ENCODE data around the gene TRAF5.

Gene TRAF5

DNA sequence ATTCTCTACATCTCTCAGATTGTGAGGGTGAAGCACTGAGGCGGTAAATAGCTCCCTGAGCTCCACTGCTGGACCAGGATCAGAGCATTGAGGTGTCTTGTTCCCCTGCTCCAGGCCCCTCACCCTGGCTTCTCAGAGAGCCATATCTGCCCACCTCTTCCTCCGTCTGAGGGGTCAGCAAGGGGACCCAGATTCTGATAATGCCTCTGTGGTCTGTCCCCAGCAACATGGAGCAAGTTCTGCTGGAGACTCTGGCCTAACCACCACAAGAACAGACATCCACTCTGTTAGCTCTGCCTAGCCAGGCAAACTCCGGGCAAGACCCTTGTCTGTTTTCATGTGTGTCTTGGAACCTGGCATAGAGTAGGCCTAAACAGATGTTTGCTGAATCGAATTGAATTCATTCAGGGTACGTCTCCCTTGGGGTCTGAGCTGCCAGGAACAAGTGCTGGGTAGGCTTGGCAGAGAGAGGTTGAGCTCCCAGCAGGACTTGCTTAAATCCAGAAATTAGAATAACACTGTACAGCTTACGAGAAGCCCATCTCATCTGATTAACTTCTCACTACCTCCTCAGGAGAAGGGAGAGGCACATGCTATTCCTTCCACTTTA lies 2.3 kb downstream of the TRAF5 start:
- no peak for DNase-seq

DNA sequence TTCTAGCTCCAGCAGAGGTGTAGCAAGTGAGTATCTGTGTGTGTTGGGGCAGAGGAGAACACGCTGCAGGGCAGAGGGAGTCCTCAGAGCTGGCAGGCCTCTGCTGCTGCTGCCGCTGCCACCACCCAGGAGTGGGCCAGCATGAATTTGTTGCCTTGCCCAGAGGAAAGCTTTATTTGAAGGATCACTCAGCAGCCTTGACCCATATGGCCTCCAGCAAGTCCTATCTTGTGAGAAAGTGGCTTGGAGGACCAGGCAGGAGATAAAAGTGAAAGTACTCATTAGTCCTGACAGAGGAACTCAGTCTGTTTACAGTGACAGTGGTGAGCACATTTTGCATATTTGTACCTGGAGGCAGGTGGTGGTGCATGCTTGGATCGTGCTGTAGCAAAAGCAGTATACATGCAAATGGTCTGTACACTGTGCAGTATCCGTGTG lies 3.1 kb downstream of the TRAF5 start:
- no peak for DNase-seq

GRCh38 chr1:211330282-211330936 lies 3.8 kb downstream of the TRAF5 start:
- DNase-seq: no peak

DNA sequence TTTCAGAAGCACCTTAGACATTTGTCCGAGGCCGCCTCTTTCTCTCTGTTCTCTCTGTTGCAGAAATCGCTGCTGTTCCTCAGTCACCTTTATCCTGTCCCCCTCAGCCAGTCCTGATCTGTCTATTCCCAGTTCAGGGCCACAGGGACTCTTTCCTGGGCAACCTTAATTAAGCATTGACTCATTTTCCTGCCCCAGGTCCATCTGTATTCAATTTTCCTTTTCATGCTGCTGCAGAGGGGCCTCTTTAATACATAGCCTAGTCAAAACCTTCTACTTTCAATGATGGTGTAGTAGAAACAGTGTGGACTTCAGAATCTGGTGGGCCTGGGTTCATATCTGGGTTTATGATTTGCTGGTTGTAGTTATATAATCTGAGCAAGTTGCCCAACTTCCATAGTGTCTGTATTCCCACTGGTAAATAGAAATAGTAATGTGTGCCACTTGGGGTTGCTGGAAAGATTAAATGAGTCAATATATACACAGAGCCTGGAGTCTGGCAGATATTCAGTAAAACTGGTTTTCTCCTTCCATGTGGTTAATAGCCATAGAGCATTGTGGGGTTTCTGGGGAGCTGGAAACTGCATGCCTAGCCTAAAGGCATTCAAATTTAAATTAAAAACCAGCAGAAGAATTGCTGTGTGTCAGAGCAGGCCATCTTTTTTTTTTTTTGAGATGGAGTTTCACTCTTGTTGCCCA lies 4.5 kb downstream of the TRAF5 start:
- DNase-seq: peak; percentile 55

DNA sequence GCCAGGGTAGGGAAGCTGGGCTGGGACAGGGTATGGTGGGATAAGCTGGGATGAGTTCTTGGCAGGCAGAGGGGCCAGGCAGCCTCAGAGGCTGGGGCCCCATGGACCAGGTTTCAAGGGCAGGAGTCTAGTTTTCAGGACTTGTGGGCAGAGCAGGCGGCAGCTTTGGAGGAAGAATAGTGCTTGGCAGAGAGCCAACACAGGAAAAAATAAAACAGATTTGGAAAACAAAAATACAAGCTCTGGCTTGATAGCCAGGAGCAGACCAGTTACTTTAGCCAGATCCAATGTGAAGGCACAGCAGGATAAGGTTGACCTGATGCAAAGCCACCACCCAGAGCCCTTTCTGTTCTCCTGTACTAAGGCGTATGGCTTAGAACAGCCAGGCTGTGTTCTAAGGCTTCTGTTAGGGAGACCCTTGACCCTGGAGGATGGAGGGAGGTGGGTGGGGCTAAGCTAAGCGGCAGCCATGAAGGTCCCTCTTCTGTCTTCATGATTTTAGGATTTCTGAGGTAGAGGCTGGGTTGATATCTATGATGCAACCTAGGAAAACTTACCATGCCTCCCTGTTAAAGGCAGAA lies 5.5 kb downstream of the TRAF5 start:
- DNase-seq: no peak

DNA sequence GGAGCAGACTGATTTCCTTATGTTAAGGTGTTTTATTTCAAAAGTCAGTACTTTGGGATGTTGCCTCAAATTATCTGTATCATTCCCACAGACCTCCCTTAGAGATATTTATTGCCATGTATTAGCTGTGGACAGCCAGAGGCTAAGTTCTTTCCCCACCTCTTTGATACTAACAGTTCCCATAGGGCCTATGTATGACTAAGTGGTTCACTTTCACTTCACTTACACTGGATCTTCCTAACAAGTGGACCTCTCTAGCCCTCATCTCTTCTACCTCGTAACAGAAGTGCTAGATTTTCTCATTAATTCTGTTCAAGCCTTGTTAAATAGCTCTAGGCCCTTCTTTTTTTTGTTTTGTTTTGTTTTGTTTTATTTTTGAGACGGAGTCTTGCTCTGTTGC lies 6.2 kb downstream of the TRAF5 start:
- DNase-seq: peak; percentile 21

DNA sequence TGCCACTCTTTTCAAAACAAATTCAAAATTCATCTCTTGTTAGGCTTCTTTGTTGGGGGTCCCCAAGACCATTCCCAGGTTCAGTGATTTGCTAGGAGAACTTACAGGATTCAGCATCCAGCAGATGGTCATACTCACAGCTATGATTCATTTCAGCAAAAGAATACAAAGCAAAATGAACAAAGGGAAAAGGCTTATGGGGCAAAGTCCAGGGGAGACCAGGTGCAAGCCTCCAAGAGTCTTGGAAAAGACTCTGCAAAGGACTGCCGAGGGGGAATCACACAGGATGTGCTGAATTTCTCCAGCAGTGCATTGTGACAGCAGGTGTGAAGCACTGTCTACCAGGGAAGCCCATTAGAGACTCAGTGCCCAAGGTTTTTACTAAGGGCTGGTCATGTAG lies 7.3 kb downstream of the TRAF5 start:
- DNase-seq: no peak

GRCh38 chr1:211334986-211335385 lies 8.4 kb downstream of the TRAF5 start:
- DNase-seq: no peak

DNA sequence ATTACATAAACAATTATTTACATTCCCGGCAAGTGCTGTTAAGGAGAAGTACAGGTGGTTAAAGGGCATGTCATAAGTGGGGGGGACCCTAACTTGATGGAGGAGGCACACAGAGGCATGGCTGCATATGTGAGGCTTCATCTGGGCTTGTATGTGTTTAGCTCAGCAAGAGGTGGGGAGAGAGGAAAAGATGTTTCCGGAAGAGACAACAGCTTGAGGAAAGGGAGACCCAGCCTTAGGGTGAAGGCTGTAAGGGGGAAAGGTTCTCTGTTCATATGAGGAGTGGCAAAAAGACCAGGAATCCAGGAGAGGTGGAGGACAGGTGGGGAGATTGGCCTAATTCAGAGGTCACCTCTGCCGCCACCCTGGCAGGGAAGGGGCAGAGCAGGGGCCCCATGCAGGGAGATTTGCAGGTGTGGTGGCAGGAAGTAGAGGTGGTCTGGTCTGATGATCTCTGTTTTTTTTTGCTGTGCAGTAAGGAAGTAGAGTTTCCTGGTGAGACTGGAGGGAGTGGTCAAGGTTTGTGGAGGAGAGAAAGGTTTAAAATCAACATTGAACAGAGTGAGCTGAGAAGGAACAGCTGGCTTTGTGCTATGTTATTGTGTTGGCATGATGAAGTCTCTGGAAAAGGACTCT lies 9.0 kb downstream of the TRAF5 start:
- no peak for DNase-seq

DNA sequence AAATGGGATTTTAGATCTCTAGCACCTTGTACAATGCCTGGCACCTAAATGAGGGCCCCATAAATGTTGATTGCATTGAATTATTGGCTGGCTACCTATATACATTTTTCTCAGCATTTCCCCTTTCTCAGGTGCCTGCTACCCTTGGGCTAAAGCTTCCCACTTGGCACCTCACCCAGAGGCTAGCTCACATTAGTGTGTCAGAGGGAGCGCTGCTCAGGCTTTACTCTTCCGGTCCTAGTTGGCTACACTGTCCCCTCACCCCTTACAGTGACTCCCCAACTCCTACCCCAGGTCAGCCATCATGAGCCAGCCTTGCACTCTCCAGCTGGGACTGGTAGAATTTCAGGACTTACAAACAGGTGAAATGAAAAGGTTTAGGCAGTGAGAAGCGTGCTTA lies 9.5 kb downstream of the TRAF5 start:
- no peak for DNase-seq

DNA sequence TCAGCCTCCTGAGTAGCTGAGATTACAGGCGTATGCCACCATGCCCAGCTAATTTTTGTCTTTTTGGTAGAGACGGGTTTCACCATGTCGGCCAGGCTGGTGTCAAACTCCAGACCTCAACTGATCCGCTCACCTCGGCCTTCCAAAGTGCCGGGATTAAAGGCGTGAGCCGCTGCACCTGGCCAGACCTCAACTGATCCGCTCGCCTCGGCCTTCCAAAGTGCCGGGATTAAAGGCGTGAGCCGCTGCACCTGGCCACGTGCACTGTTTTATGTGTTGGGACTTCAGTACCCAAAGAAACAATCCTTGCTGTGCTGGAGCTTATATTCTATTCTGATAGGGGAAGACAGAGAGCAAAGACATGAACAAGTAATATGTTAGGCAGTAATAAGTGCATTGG lies 10.1 kb downstream of the TRAF5 start:
- no peak for DNase-seq

DNA sequence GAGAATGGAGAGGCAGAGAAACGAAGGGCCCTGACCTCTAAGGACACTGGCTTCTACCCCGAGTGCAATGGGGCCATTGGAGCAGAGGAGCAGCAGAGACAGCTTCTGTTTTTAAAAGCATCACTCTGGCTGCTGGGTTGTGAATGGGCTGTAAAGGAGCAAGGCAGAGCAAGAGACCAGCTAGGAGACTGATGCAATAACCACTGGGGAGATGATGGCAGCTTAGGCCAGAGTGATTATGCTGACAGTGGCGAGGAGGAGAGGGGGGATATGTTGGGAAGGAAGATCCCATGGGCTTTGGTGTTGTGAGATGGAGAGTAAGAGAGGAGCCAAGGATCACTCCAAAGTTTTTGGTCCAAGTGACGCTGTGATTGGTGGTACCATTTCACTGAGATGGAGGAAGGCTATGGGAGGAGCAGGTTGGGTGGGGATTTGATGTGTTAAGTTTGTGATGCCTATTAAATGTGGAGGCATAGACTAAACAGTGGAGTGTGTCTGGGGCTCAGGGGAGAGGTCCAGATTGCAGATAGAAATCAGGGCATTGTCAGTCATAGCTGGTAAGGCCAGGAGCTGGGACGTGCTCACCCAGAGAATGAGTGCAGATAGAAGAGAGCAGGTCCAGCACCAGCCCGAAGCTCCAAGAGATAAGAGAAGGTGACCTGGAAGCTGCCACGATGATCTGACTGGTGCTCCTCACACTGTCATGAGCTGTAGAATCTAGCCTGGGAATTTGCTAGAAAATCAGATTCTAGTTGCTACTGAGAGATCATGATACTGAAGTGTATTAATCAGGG lies 11.0 kb downstream of the TRAF5 start:
- DNase-seq: no peak

DNA sequence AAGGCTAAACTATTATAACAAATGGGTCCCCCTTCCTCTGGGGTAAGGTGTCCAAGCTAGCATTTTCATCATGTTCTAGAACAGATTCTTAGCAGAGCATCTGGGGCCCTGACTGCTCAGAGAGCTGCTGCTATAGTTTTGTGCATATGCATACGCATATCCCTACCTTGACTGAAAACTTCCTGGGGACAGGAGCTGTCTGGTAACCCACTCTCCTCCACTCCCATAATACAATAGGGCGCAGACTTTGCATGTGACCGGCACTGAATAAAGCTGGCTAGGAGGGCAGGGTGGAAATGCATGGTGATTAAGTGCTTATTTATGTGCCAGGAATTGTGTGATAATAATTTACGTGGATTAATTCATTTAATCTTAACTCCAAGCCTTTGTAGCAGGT lies 11.6 kb downstream of the TRAF5 start:
- DNase-seq: no peak

- no peak for DNase-seq
Measured at GRCh38 chr1:211339631-211340041, 13.0 kb downstream of the TRAF5 start.

DNA sequence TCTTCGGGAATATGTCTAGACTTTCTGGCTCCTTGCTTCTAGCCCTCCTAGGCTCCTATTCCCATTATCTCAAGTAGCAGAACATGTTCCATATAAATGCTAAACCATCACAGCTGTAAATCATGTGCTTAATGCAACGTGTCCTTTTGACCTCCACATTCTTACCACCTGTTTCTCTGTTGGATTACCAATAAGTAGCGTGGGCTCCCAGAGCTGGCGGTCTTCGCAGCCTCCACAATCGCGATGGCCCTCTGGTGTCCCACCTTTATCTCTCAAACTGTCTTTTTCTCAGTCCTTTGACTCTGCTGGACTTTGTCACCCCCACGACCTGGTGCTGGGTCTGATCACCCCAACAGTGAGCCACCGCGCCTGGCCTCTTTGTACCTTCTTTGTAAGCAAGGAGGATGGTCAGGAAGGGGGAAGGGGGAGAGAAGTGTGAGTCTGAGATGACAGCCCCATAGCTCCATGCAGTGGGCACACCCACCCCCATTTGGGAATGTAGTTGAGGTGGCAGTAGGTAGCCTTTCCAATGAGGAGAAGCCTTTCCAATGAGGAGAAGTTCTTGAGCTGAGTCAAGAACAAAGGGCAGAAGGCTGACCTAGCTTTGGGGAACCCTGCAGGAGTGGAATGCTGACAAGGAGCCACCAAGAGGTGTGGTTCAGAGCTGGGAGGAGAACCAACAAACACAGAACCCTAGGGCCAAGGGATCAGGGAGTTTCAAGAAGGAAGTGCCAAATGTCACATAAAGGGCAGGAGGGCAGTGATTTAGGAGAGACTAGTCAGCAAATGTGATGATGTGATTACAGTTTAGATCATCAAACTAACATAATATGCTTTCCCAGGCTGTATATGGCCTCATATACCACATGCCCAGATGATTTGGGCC lies 14.2 kb downstream of the TRAF5 start:
- DNase-seq: no peak

GRCh38 chr1:211341999-211342398 lies 15.4 kb downstream of the TRAF5 start:
- DNase-seq: no peak

GRCh38 chr1:211343607-211344006 lies 17.0 kb downstream of the TRAF5 start:
- no peak for DNase-seq

- DNase-seq: no peak
Measured at GRCh38 chr1:211344152-211344618, 17.6 kb downstream of the TRAF5 start.

DNA sequence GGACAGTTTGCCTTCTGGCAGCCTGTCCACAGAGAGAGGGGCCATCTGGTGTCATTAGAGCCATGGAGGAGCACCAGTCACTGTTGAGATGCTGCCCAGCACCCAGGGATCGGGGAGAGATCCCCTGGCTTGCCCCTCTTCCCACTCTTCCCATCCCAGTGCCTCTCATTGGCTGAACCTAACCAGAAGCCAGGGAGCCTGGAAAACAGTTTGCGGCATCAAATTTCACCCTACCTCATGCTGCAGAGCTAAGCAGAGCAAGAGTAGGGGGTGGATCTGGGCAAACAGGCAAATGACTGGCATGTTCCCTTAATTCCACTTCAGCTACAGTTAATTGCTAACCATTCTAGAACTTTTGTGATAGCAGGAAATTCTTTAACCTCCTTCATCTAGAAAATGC lies 19.1 kb downstream of the TRAF5 start:
- DNase-seq: no peak

DNA sequence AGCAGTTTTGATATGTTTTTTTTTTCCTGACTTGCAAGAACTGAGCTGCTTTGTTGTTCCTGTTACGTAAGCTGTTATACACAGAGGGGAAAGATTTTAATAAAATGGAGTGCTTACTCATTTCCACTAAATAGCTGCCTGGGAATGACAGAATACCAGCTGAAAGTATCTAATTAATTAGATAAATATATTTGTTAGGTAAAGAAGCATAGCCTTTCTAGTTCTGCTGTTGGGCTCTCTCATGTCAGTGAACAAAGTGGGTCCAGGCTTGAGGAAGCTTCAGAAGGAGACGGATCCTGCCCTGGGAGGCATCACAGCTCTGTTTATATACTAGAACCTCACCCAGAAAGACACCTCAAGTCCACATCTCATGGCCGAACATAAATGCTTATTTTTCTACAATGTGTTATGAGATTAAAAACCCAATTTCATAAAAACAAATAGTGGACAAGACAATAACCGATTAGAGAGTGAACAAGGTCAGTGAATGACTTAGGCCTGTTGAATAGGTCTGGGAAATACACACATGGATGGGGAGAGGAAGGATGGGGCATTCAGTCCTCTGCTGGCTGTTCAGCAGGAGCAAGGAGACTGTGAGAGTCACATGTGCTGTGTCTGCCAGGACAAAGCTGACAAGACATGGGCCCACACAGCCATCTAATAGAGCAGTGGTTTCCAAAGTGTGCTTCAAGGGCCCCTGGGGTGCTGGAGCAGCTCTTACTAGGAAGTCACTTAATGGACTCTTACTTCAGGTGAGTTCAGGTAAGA lies 20.6 kb downstream of the TRAF5 start:
- DNase-seq: no peak

All from fibroblast of skin of scalp (primary cell).